Bone marrow (tissue), 2 donors: Measurements from ENCODE around the gene ADAMTSL1.

Experiments
- DNase-seq, 2 donors: peaks; one replicate each; lab custom pipeline; 2025; lab: John Stamatoyannopoulos, UW

Gene ADAMTSL1

GRCh38 chr9:18461496-18461895 is 12.5 kb upstream of the ADAMTSL1 start:
- DNase-seq: no peak

GRCh38 chr9:18463991-18464390 is 10.0 kb upstream of the ADAMTSL1 start:
- DNase-seq: no peak

- no peak for DNase-seq
Observed at GRCh38 chr9:18466101-18466500, 7.9 kb upstream of the ADAMTSL1 start.

- no peak for DNase-seq
Observed at GRCh38 chr9:18467696-18468095, 6.3 kb upstream of the ADAMTSL1 start.

- no peak for DNase-seq
Observed at GRCh38 chr9:18472435-18472834, 1.5 kb upstream of the ADAMTSL1 start.

- DNase-seq: no peak
Observed at GRCh38 chr9:18472841-18473251, 1.1 kb upstream of the ADAMTSL1 start.

GRCh38 chr9:18474783-18475182 is 830 bp downstream of the ADAMTSL1 start:
- no peak for DNase-seq

- DNase-seq: no peak
Observed at GRCh38 chr9:18477121-18477660, 3.2 kb downstream of the ADAMTSL1 start.

- DNase-seq: no peak
Observed at GRCh38 chr9:18477719-18478118, 3.8 kb downstream of the ADAMTSL1 start.

- no peak for DNase-seq
Observed at GRCh38 chr9:18478501-18479361, 4.8 kb downstream of the ADAMTSL1 start.

GRCh38 chr9:18479405-18479804 is 5.5 kb downstream of the ADAMTSL1 start:
- DNase-seq: no peak

- no peak for DNase-seq
Observed at GRCh38 chr9:18480662-18481093, 6.7 kb downstream of the ADAMTSL1 start.

- DNase-seq: no peak
Observed at GRCh38 chr9:18482371-18482770, 8.4 kb downstream of the ADAMTSL1 start.

GRCh38 chr9:18485714-18486113 is 11.8 kb downstream of the ADAMTSL1 start:
- no peak for DNase-seq

GRCh38 chr9:18487611-18488010 is 13.7 kb downstream of the ADAMTSL1 start:
- DNase-seq: no peak

- DNase-seq: no peak
Observed at GRCh38 chr9:18488886-18489285, 14.9 kb downstream of the ADAMTSL1 start.

- no peak for DNase-seq
Observed at GRCh38 chr9:18489861-18490260, 15.9 kb downstream of the ADAMTSL1 start.

GRCh38 chr9:18490641-18491370 is 16.9 kb downstream of the ADAMTSL1 start:
- no peak for DNase-seq

GRCh38 chr9:18492612-18493011 is 18.7 kb downstream of the ADAMTSL1 start:
- no peak for DNase-seq

GRCh38 chr9:18493451-18493993 is 19.6 kb downstream of the ADAMTSL1 start:
- DNase-seq: no peak

- DNase-seq: no peak
Observed at GRCh38 chr9:18495065-18495464, 21.1 kb downstream of the ADAMTSL1 start.

GRCh38 chr9:18496256-18497000 is 22.5 kb downstream of the ADAMTSL1 start:
- no peak for DNase-seq
